ENCODE results near the gene DAPK1. TPM values are rescaled to one million over a fixed set of nuclear protein-coding genes. Genes with fewer than 3 reads are reported as not detected.

The DAPK1 gene
- total RNA-seq, 1 donor from 2014 or later: 35.1 TPM

DNA sequence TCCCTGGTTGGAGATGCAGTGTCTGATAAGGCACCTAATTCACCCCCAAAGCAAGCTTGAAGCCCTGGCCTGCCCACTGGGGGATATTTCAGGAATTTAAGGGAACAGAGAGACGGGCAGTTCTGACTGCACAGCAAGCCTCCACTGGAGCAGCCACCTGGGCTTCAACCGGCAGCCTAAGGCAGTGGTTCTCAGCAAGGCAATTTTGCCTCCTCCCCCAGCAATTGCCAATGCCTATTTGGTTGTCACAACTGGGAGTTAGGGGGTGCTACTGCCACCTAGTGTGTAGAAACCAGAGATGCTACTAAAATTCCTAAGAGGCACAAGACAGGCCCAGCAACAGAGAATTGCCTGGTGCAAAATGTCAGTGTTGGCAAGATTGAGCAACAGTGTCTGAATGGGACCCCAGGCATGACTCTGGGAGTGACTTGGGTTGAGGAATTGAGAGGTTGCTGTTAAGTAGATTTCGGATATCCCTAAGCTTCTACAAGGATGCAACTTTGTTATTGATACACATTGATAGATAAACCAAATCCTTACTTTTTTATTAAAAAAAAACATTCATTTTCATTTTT lies 169.6 kb downstream of the DAPK1 start:
- no peak overlapping the region for H3K27ac Mint-ChIP-seq (ENCODE audit: unreplicated experiment)
- no peaks in the 10 kb centered on the region for H3K36me3 ChIP-seq (ENCODE audit: insufficient read depth, low read length)
- DNase-seq (ENCODE audit: low read depth): no peak

DNA sequence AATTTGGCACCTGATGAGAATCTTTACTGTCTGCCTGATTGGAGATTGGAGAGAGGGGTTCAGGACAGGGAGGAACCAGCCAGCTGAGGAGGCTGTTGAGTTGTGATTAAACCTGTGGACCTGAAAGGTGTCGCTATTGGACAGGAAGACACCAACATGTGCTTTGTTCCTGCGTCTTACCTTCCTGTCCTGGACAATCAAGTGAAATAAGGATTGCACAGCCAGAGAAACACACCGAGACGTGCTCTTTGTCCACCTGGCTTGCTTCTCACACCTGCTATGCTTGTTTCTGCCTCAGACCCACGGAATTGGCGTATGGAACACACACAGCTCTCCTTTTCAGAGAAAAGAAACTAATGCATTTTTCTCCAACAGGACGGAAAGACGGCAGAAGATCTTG lies 170.6 kb downstream of the DAPK1 start:
- no peaks in the 10 kb centered on the region for H3K79me2 ChIP-seq (ENCODE audit: insufficient read depth, low read length)
- H3K4me3 ChIP-seq (ENCODE audit: insufficient read depth, low read depth, low read length): no peak overlapping the region
- H3K4me2 ChIP-seq (ENCODE audit: low read length): no peak overlapping the region
- no peak overlapping the region for H3K9ac ChIP-seq (ENCODE audit: low read length)
- H2AFZ ChIP-seq (ENCODE audit: low read depth, low read length): no peak overlapping the region
- peaks cover under 1% of the 10 kb centered on the region for H3K4me1 Mint-ChIP-seq (ENCODE audit: low read depth, unreplicated experiment)
- no peak overlapping the region for H3K27ac ChIP-seq (ENCODE audit: low read depth, low read length)
- FAIRE-seq (no peak), DNase-seq (ENCODE audit: low read depth) (no peak)
- H3K9me3 ChIP-seq (ENCODE audit: insufficient read depth, low read depth, low read length): peaks cover 5% of the 10 kb centered on the region
- no peak overlapping the region for H3K27ac Mint-ChIP-seq (ENCODE audit: unreplicated experiment)
- H3K4me3 Mint-ChIP-seq (ENCODE audit: unreplicated experiment): no peak overlapping the region
- H3K27me3 ChIP-seq (ENCODE audit: insufficient read depth, low read length): no peaks in the 10 kb centered on the region
- H3K9me3 Mint-ChIP-seq (ENCODE audit: unreplicated experiment): peaks cover 3% of the 10 kb centered on the region
- TF ChIP-seq, protein P1, sequence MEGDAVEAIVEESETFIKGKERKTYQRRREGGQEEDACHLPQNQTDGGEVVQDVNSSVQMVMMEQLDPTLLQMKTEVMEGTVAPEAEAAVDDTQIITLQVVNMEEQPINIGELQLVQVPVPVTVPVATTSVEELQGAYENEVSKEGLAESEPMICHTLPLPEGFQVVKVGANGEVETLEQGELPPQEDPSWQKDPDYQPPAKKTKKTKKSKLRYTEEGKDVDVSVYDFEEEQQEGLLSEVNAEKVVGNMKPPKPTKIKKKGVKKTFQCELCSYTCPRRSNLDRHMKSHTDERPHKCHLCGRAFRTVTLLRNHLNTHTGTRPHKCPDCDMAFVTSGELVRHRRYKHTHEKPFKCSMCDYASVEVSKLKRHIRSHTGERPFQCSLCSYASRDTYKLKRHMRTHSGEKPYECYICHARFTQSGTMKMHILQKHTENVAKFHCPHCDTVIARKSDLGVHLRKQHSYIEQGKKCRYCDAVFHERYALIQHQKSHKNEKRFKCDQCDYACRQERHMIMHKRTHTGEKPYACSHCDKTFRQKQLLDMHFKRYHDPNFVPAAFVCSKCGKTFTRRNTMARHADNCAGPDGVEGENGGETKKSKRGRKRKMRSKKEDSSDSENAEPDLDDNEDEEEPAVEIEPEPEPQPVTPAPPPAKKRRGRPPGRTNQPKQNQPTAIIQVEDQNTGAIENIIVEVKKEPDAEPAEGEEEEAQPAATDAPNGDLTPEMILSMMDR (IDR thresholded peaks at IDR 0.05; ENCODE audit: insufficient read depth, low read depth, low read length): no peak
- no peak for TF ChIP-seq EZH2 (IDR thresholded peaks at IDR 0.05; ENCODE audit: insufficient read depth, low read length)
- no peaks in the 10 kb centered on the region for H3K4me1 ChIP-seq (ENCODE audit: insufficient read depth, low read length)
- H3K27me3 Mint-ChIP-seq (ENCODE audit: low read depth, unreplicated experiment): no peaks in the 10 kb centered on the region
- H4K20me1 ChIP-seq (ENCODE audit: insufficient read depth, low read length): no peaks in the 10 kb centered on the region
- peaks cover 18% of the 10 kb centered on the region for H3K36me3 Mint-ChIP-seq (ENCODE audit: low read depth, unreplicated experiment)
- no peaks in the 10 kb centered on the region for H3K36me3 ChIP-seq (ENCODE audit: insufficient read depth, low read length)

More for the DNA sequence above, 169.6 kb downstream of the DAPK1 start:
- H3K9me3 ChIP-seq (ENCODE audit: insufficient read depth, low read depth, low read length): peaks cover 5% of the 10 kb centered on the region
- H3K27me3 ChIP-seq (ENCODE audit: insufficient read depth, low read length): no peaks in the 10 kb centered on the region
- no peaks in the 10 kb centered on the region for H3K4me1 ChIP-seq (ENCODE audit: insufficient read depth, low read length)
- H3K9me3 Mint-ChIP-seq (ENCODE audit: unreplicated experiment): peaks cover 3% of the 10 kb centered on the region
- peaks cover 8% of the 10 kb centered on the region for H3K4me1 Mint-ChIP-seq (ENCODE audit: low read depth, unreplicated experiment)
- TF ChIP-seq, protein P1 (IDR thresholded peaks at IDR 0.05; ENCODE audit: insufficient read depth, low read depth, low read length): no peak
- TF ChIP-seq EZH2 (IDR thresholded peaks at IDR 0.05; ENCODE audit: insufficient read depth, low read length): no peak
- no peak overlapping the region for H3K4me3 Mint-ChIP-seq (ENCODE audit: unreplicated experiment)
- H3K4me3 ChIP-seq (ENCODE audit: insufficient read depth, low read depth, low read length): no peak overlapping the region
- H3K79me2 ChIP-seq (ENCODE audit: insufficient read depth, low read length): no peaks in the 10 kb centered on the region
- no peak overlapping the region for H3K4me2 ChIP-seq (ENCODE audit: low read length)
- no peak overlapping the region for H3K27ac ChIP-seq (ENCODE audit: low read depth, low read length)
- peaks cover 15% of the 10 kb centered on the region for H3K36me3 Mint-ChIP-seq (ENCODE audit: low read depth, unreplicated experiment)
- H3K9ac ChIP-seq (ENCODE audit: low read length): no peak overlapping the region
- no peaks in the 10 kb centered on the region for H3K27me3 Mint-ChIP-seq (ENCODE audit: low read depth, unreplicated experiment)
- no peaks in the 10 kb centered on the region for H4K20me1 ChIP-seq (ENCODE audit: insufficient read depth, low read length)
- no peak for FAIRE-seq
- no peak overlapping the region for H2AFZ ChIP-seq (ENCODE audit: low read depth, low read length)

DNA sequence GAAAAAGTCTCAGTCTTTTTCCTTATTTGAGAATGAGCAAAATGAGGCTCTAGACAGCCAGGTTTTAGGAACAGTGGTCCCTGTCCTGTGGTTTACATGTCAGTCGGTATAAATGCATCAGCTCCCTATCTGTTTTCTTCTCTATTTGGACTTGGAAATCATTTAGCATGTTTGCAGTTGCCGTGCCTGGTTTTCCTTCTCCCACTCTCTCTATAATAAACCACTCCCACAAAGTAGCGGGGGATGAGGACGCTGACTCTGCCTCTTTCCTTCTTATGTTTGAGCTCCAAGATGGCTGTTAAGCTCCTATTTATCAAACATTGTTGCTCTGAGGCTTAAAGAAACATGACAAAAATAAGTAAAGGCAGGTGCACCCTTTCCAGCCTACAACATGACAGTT lies 171.1 kb downstream of the DAPK1 start:
- DNase-seq (ENCODE audit: low read depth) (no peak), FAIRE-seq (no peak)
- TF ChIP-seq, protein P1 (IDR thresholded peaks at IDR 0.05; ENCODE audit: insufficient read depth, low read depth, low read length): no peak
- TF ChIP-seq EZH2 (IDR thresholded peaks at IDR 0.05; ENCODE audit: insufficient read depth, low read length): no peak
- Mint-ChIP-seq H3K36me3 (ENCODE audit: low read depth, unreplicated experiment) (peaks cover 20% of the 10 kb centered on the region), H3K27ac (ENCODE audit: unreplicated experiment) (no peak overlapping the region), H3K4me1 (ENCODE audit: low read depth, unreplicated experiment) (no peaks in the 10 kb centered on the region), H3K9me3 (ENCODE audit: unreplicated experiment) (peaks cover 3% of the 10 kb centered on the region), H3K27me3 (ENCODE audit: low read depth, unreplicated experiment) (no peaks in the 10 kb centered on the region), H3K4me3 (ENCODE audit: unreplicated experiment) (no peak overlapping the region)
- Histone ChIP-seq H3K79me2 (ENCODE audit: insufficient read depth, low read length) (no peaks in the 10 kb centered on the region), H3K36me3 (ENCODE audit: insufficient read depth, low read length) (no peaks in the 10 kb centered on the region), H3K9ac (ENCODE audit: low read length) (no peak overlapping the region), H2AFZ (ENCODE audit: low read depth, low read length) (no peak overlapping the region), H3K9me3 (ENCODE audit: insufficient read depth, low read depth, low read length) (peaks cover 5% of the 10 kb centered on the region), H3K4me3 (ENCODE audit: insufficient read depth, low read depth, low read length) (no peak overlapping the region), H3K27me3 (ENCODE audit: insufficient read depth, low read length) (no peaks in the 10 kb centered on the region), H4K20me1 (ENCODE audit: insufficient read depth, low read length) (no peaks in the 10 kb centered on the region), H3K4me2 (ENCODE audit: low read length) (no peak overlapping the region), H3K27ac (ENCODE audit: low read depth, low read length) (no peak overlapping the region), H3K4me1 (ENCODE audit: insufficient read depth, low read length) (no peaks in the 10 kb centered on the region)
